H9 (cell line): ENCODE measurements around the gene IL21R. TPM values are rescaled to one million over a fixed set of nuclear protein-coding genes. Genes with fewer than 3 reads are reported as not detected.

ENCODE experiments used
- DNase-seq: peaks from one replicate; pipeline ENCODE4 v3.0.0-alpha.2; 2017
- H2AFZ ChIP-seq: one replicate; pipeline ENCODE4 v1.6.1; 2013; ENCODE audit warnings: mild to moderate bottlenecking, low read length, control low read depth, moderate library complexity
- H2AK5ac ChIP-seq: 2 replicates; pipeline ENCODE4 v1.6.1; 2013; ENCODE audit warnings: low read length, control low read depth, mixed read lengths; ENCODE audit not compliant: insufficient read length
- H2BK120ac ChIP-seq: one replicate; pipeline ENCODE4 v1.6.1; 2013; ENCODE audit warnings: low read depth, mild to moderate bottlenecking, low read length, control low read depth, inconsistent platforms; ENCODE audit not compliant: poor library complexity, severe bottlenecking
- H2BK12ac ChIP-seq: 2 replicates; pipeline ENCODE4 v1.6.1; 2013; ENCODE audit warnings: low read length, control low read depth, mixed read lengths, low read depth; ENCODE audit not compliant: insufficient read length
- H2BK15ac ChIP-seq: 2 replicates; pipeline ENCODE4 v1.6.1; 2013; ENCODE audit warnings: low read depth, low read length, control low read depth
- H2BK20ac ChIP-seq: one replicate; pipeline ENCODE4 v1.6.1; 2013; ENCODE audit warnings: low read depth, mild to moderate bottlenecking, low read length, control low read depth, inconsistent platforms; ENCODE audit not compliant: poor library complexity, severe bottlenecking
- H2BK5ac ChIP-seq: 2 replicates; pipeline ENCODE4 v1.6.1; 2013; ENCODE audit warnings: low read length, control low read depth, mixed read lengths; ENCODE audit not compliant: insufficient read length
- H3K14ac ChIP-seq: 2 replicates; pipeline ENCODE4 v1.6.1; 2013; ENCODE audit warnings: low read length, control low read depth; ENCODE audit not compliant: insufficient read depth
- H3K18ac ChIP-seq: 2 replicates; pipeline ENCODE4 v1.6.1; 2013; ENCODE audit warnings: low read depth, mild to moderate bottlenecking, mixed read lengths, low read length, control low read depth; ENCODE audit not compliant: insufficient read length
- H3K23ac ChIP-seq: 2 replicates; pipeline ENCODE4 v1.6.1; 2013; ENCODE audit warnings: low read length, control low read depth, mixed read lengths, low read depth; ENCODE audit not compliant: insufficient read length
- H3K23me2 ChIP-seq: 2 replicates; pipeline ENCODE4 v1.6.1; 2013; ENCODE audit warnings: low read depth, mild to moderate bottlenecking, mixed read lengths, low read length, control low read depth; ENCODE audit not compliant: insufficient read length, poor library complexity, severe bottlenecking
- H3K27ac ChIP-seq: 2 replicates; pipeline ENCODE4 v1.5.1; 2013; ENCODE audit warnings: low read length, control low read depth, mixed read lengths, low read depth; ENCODE audit not compliant: insufficient read length
- H3K27me3 ChIP-seq: 2 replicates; pipeline ENCODE4 v1.6.1; 2013; ENCODE audit warnings: low read length, control low read depth, inconsistent platforms; ENCODE audit not compliant: insufficient read depth
- H3K4ac ChIP-seq: 2 replicates; pipeline ENCODE4 v1.6.1; 2013; ENCODE audit warnings: low read depth, mild to moderate bottlenecking, control low read depth, inconsistent platforms, low read length, moderate library complexity
- H3K4me1 ChIP-seq: 2 replicates; pipeline ENCODE4 v1.6.1; 2013; ENCODE audit warnings: low read length, control low read depth, inconsistent platforms; ENCODE audit not compliant: insufficient read depth
- H3K4me2 ChIP-seq: 2 replicates; pipeline ENCODE4 v1.6.1; 2013; ENCODE audit warnings: low read length, control low read depth, mixed read lengths; ENCODE audit not compliant: insufficient read length, insufficient read depth
- H3K56ac ChIP-seq: 2 replicates; pipeline ENCODE4 v1.6.1; 2013; ENCODE audit warnings: low read depth, mild to moderate bottlenecking, mixed read lengths, low read length, control low read depth; ENCODE audit not compliant: insufficient read length
- H3K79me1 ChIP-seq: 2 replicates; pipeline ENCODE4 v1.6.1; 2013; ENCODE audit warnings: low read depth, mild to moderate bottlenecking, moderate library complexity, low read length, control low read depth, inconsistent platforms; ENCODE audit not compliant: insufficient read depth, poor library complexity, severe bottlenecking
- H3K79me2 ChIP-seq: 2 replicates; pipeline ENCODE4 v1.6.1; 2013; ENCODE audit warnings: low read length, control low read depth, inconsistent platforms; ENCODE audit not compliant: insufficient read depth
- H3K9ac ChIP-seq: 2 replicates; pipeline ENCODE4 v1.6.1; 2013; ENCODE audit warnings: low read length, control low read depth, mixed read lengths; ENCODE audit not compliant: insufficient read length; ENCODE audit errors: extremely low read depth
- H3K9me3 ChIP-seq: one replicate; pipeline ENCODE4 v1.6.1; 2013; ENCODE audit warnings: low read depth, low read length, inconsistent platforms; ENCODE audit not compliant: control insufficient read depth
- H3T11ph ChIP-seq: one replicate; pipeline ENCODE4 v1.6.1; 2013; ENCODE audit warnings: mild to moderate bottlenecking, low read length, control low read depth, inconsistent platforms
- H4K20me1 ChIP-seq: one replicate; pipeline ENCODE4 v1.6.1; 2013; ENCODE audit not compliant: control insufficient read depth, insufficient read length, insufficient read depth
- H4K5ac ChIP-seq: 2 replicates; pipeline ENCODE4 v1.6.1; 2013; ENCODE audit warnings: low read depth, mild to moderate bottlenecking, mixed read lengths, low read length, control low read depth; ENCODE audit not compliant: insufficient read length
- H4K8ac ChIP-seq: replicated peaks from 2 replicates; pipeline ENCODE4 v1.6.1; 2013; ENCODE audit warnings: low read length, control low read depth, mixed read lengths, low read depth; ENCODE audit not compliant: insufficient read length
- H4K91ac ChIP-seq: 2 replicates; pipeline ENCODE4 v1.6.1; 2013; ENCODE audit warnings: low read depth, mild to moderate bottlenecking, moderate library complexity, mixed read lengths, low read length, control low read depth; ENCODE audit not compliant: insufficient read length
- H3K27ac Mint-ChIP-seq, 3 experiments: 2 replicates in 2 of 3; 3 replicates in 1 of 3; pipeline ENCODE4 v1.8.0; 2020 to 2021; ENCODE audit warnings: mixed read lengths in 3 of 3, mild to moderate bottlenecking in 1 of 3, moderate library complexity in 1 of 3
- H3K27me3 Mint-ChIP-seq: 2 replicates; pipeline ENCODE4 v1.8.0; 2021; ENCODE audit warnings: low read depth, mild to moderate bottlenecking, moderate library complexity, mixed read lengths
- H3K36me3 Mint-ChIP-seq, 3 experiments: 2 replicates in 2 of 3; 3 replicates in 1 of 3; pipeline ENCODE4 v1.8.0; 2020 to 2021; ENCODE audit warnings: low read depth in 3 of 3, mixed read lengths in 3 of 3; ENCODE audit not compliant: insufficient read depth in 1 of 3
- H3K4me1 Mint-ChIP-seq, 2 experiments: 2 replicates each; pipeline ENCODE4 v1.8.0; 2020; ENCODE audit warnings: mixed read lengths in 2 of 2
- H3K4me3 Mint-ChIP-seq, 2 experiments: 2 replicates in 1 of 2; 3 replicates in 1 of 2; pipeline ENCODE4 v1.8.0; 2020 to 2021; ENCODE audit warnings: mild to moderate bottlenecking in 2 of 2, mixed read lengths in 2 of 2, moderate library complexity in 1 of 2
- H3K9me3 Mint-ChIP-seq, 2 experiments: 2 replicates in 1 of 2; 3 replicates in 1 of 2; pipeline ENCODE4 v1.8.0; 2020; ENCODE audit warnings: mild to moderate bottlenecking in 2 of 2, mixed read lengths in 2 of 2, moderate library complexity in 1 of 2
- CTCF ChIP-seq: fragments of 200-600 bp; sonication (generic); conservative IDR thresholded peaks from 3 replicates; pipeline ENCODE4 v1.8.0; 2021; ENCODE audit warnings: antibody characterized with exemption, mild to moderate bottlenecking
- WGBS: extraction: QIAGEN DNeasy Blood & Tissue Kit; methylation state at CpG from one replicate; pipeline ENCODE4 v1.1.7; 2013; ENCODE audit warnings: missing lambda C conversion rate, low lambda C conversion rate, mixed read lengths; ENCODE audit not compliant: insufficient read length; ENCODE audit errors: extremely low coverage; 5-methylcytosine and 5-hydroxymethylcytosine counted together
- total RNA-seq: library from RNA; stranded (reverse); gene quantifications from 2 replicates; pipeline ENCODE4 v1.2.1, GENCODE V29; 2021

IL21R gene
- total RNA-seq, 1 experiment from 2014 or later, result 0.07 TPM

DNA sequence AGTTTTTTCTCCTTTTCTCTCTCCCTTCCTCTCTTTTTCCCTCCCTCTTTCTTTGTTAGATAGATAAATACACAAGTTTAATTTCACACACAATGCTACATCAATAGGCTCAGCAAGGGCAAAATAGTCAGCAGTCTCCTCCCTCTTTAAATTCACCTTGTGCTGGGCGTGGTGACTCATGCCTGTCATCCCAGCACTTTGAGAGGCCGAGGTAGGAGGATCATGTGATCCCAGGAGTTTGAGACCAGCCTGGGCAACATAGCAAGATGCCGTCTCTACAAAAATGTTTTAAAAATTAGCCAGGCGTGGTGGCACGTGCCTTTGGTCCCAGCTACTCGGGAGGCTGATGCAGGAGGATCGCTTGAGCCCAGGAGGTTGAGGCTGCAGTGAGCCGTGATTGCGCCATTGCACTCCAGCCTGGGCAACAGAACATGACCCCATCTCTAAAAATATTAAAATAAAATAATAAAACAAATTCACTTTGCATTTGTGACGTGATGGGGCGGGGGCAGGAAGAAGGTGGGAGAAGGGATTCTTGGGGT lies 27.4 kb downstream of the IL21R start:
- Histone ChIP-seq H4K5ac (no peak overlapping the region), H2BK15ac (no peak overlapping the region), H4K91ac (no peak overlapping the region), H4K20me1 (no peaks in the 10 kb centered on the region), H3K27ac (no peak overlapping the region), H2AFZ (no peak overlapping the region), H3K79me1 (no peaks in the 10 kb centered on the region), H4K8ac (no peak overlapping the region), H3K56ac (no peak overlapping the region), H3K23me2 (no peaks in the 10 kb centered on the region), H3K9me3 (no peaks in the 10 kb centered on the region), H2BK20ac (no peak overlapping the region), H3K27me3 (no peaks in the 10 kb centered on the region), H3K4me1 (no peaks in the 10 kb centered on the region), H2AK5ac (no peak overlapping the region), H2BK12ac (no peak overlapping the region), H3K4me2 (no peak overlapping the region), H3K18ac (no peak overlapping the region), H2BK5ac (no peak overlapping the region), H2BK120ac (no peak overlapping the region), H3K23ac (no peak overlapping the region), H3K4ac (no peak overlapping the region), H3K14ac (no peak overlapping the region), H3K79me2 (no peaks in the 10 kb centered on the region), H3T11ph (no peak overlapping the region), H3K9ac (no peak overlapping the region)
- Mint-ChIP-seq H3K9me3 (peaks cover 0 to 1% of the 10 kb centered on the region in 2 experiments; a peak in 1 of 5 replicates), H3K36me3 (no peaks in the 10 kb centered on the region; a peak in 1 of 7 replicates), H3K27me3 (peaks cover 2% of the 10 kb centered on the region; the same call in 1 of the 2 replicates), H3K4me3 (no peak overlapping the region), H3K4me1 (peaks cover 0 to 3% of the 10 kb centered on the region in 2 experiments; a peak in 1 of 4 replicates), H3K27ac (no peak overlapping the region; a peak in 1 of 7 replicates)
- TF ChIP-seq CTCF, result no peak
- no CpG with 5 or more reads among the region's 11 CpGs for WGBS
- no peak for DNase-seq
